GM19467 (cell line): Measurements from ENCODE around the gene ZNF384.
A peak's percentile ranks its signal among the peaks of the same experiment; 100 is the strongest.
"Not testable (repeated sequence)": the region's sequence is repeated elsewhere in the genome, so short reads cannot be mapped to it uniquely, and the experiment has no call there.

Experiments
- ATAC-seq: cut with Tn5 transposase; IDR thresholded peaks from one replicate; pipeline ENCODE4 v1.9.1; 2021; ENCODE audit warnings: mild to moderate bottlenecking, moderate library complexity; ENCODE audit not compliant: unreplicated experiment

Gene ZNF384

DNA sequence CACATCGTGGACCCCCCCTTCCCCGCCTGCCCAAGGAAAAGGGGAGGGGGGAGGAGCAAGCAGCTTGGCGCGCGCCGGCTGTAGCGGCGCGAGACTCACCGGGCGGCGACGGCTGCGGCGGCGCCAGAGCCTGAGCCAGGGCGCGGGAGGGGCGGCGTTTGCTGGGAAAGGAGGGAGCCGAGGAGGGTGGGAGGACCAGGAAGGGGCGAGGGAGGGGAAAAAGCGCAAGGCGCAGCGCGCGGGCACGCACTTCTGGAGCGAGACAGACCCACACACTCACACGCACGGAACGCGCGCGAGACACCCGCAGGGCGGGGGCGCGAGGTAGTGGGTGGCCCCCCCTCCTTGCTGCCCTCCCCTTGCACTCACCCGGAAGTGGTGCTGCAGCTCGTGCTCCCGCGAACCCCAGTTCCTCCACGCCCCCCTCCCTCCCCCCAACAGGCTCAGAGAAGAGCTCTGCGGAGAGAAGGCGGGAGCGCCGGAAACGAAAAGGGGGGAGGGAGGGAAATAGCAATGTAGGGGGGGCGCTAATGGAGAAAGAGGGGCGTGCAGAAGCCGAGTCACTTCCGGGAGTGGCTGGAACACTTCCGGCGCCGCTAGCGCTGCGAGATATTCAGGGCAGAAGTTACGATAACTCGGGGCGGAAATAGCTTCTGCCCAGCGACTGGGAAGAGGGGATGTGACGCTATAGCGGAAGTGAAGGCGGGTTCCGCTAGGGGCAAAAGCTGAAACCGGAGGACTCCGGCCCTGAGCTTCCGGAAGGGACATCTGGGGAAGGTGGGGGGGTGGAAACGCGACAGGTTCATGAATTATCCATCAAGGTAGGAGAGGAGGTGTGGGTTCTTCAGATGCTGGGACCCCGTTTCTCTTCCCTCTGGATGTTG, at the start of gene ZNF384:
TSS of gene ZNF384 (minus strand) at position 377 of the 884 bp plus-strand sequence. CDS start 9,855 bp downstream, outside the sequence.
- ATAC-seq = peak; percentile 85

DNA sequence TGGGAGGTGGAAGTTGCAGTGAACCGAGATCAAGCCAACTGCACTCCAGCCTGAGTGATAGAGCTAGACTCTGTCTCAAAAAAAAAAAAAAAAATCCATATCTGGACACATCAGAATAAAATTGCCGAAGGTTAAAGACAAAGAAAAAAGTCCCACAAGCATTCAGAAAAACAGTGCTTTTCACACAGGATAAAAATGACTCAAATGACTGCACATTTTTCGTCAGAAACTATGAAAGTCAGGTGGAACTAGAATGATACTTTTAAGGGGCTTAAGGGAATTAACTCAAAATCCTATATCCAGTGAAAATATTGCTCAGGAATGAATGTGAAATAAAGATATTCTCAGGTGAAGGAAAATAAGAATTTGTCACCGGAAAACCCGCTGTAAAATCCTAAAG, 47.6 kb upstream of the ZNF384 start:
- no peak for ATAC-seq

DNA sequence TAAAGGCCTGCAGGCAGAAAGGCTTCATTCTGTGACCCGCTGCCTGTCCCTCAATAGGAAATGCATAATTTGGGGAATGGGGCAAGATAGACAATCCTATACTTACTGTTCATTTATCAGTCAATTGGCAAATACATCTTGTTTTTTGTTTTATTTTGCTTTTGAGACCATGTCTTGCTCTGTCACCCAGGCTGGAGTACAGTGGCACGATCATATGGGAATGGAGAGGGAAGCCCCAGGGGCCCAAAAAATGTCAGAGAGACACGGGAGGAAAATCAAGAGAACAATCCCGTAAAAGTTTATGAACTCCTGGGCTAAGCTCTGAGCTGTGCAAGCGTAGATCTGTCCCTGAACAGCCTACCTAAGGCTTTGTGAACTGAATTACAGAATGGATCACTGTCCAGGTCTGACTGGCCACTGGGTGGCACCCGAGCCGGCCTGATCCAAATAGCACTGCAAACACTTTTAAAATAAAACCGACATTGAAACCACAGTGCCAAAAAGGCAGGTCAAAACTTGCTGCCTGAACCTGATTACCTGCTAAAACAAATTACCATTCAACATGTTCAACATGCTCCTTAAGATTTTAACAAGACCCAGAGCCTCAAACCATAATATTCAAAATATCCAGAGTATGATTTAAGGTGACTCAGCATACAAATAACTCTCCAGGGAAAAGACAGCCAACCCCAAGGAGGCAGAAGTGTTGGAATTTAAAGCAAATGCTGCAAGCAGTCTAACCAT, 46.4 kb upstream of the ZNF384 start:
- no peak for ATAC-seq

DNA sequence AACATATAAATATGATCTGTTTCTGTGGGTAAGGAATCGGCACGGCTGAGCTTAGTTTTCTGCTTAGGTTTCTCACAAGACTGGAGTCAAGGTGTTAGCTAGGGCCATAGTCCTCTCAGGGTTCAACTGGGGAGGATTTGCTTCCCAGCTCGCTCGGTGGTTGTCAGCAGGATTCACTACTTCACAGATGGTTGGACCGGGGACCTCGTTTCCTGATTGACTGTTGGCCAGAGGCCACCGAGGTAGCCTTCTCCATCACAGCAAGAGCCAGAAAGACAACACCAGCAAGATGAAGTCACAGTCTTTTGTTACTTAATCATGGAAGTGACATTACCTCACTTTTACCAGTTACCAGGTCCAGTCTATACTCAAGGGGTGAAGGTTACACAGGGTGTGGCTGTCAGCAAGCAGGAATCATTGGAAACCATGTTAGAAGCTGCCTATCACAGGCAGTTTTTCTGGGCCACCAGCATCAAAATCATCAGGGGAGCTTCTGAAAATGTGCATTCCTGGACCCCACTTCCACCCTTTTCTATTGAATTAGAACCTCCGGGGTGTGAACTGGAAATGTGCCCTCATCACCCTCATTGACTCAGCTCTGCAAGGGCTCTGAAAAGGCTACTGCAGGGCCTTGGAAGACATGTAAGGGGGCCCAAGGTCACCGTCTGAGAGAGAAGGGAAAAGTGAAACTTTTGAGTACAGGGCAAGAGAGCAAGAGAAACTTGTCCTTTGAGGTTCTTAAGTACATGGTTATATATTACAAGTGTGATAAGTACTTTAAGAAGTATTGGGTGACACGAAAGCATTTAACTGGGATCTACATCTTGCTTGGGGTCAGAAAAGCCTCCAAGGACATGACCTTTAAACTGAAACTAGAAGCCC, 45.6 kb upstream of the ZNF384 start:
- no peak for ATAC-seq

DNA sequence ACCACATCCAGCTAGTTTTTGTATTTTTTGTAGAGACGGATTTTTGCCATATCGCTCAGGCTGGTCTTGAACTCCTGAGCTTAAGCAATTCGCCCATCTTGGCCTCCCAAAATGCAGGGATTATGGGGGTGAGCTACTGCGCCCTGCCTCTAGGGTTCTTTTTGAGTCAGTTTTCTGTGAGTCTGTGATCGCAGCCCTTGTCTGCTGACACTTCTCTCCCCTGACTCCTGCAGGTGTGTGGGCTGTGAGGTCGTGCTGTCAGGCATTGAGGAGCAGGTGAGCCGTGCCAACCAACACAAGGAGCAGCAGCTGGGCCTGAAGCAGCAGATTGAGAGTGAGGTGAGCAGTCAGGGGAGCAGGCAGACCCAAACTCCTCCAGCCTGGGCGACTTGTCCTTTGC, 41.0 kb upstream of the ZNF384 start:
- ATAC-seq = no peak

DNA sequence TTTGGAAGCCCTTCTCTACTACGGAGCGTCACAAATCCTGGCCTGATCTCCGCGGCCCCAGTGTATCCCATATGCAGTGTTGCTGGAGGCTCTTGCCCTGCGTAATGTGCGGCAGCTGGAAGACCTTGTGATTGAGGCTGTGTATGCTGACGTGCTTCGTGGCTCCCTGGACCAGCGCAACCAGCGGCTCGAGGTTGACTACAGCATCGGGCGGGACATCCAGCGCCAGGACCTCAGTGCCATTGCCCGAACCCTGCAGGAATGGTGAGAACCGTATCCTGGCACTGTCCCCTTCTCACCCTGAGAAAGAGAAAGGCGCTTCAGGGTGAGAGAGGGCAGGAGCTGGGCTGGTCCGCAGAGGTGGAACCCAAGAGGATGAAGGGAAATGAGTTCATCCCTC, 40.0 kb upstream of the ZNF384 start:
- no peak for ATAC-seq

DNA sequence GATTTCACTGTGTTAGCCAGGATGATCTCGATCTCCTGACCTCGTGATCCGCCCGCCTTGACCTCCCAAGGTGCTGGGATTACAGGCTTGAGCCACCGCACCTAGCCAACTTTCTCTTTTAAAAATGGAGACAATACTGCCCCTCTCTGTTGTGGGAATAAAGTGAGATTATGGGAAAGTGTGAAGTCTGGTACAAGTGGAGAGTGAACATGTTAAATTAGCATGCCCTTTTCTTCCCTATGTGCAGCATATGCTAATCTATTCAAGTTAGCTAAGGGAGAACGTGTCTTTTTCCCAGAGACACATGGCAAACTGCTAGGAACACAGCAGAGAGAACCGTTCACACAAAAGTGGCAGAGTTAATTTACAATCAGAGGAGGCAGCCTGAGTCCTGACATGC, 36.2 kb upstream of the ZNF384 start:
- ATAC-seq = no peak

DNA sequence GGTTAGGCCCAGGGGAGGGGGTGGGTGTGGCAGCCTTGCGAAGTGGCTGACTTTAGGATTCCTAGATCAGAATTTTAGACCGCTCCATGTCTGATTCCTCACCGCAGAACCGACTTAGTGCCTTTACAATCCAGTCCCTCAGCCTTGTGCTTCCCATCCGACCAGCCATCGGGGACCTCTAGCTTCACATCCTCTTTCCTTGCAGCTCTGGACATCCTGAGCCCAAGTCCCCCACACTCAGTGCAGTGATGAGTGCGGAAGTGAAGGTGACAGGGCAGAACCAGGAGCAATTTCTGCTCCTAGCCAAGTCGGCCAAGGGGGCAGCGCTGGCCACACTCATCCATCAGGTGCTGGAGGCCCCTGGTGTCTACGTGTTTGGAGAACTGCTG, 35.2 kb upstream of the ZNF384 start:
- peak; percentile 9 for ATAC-seq

DNA sequence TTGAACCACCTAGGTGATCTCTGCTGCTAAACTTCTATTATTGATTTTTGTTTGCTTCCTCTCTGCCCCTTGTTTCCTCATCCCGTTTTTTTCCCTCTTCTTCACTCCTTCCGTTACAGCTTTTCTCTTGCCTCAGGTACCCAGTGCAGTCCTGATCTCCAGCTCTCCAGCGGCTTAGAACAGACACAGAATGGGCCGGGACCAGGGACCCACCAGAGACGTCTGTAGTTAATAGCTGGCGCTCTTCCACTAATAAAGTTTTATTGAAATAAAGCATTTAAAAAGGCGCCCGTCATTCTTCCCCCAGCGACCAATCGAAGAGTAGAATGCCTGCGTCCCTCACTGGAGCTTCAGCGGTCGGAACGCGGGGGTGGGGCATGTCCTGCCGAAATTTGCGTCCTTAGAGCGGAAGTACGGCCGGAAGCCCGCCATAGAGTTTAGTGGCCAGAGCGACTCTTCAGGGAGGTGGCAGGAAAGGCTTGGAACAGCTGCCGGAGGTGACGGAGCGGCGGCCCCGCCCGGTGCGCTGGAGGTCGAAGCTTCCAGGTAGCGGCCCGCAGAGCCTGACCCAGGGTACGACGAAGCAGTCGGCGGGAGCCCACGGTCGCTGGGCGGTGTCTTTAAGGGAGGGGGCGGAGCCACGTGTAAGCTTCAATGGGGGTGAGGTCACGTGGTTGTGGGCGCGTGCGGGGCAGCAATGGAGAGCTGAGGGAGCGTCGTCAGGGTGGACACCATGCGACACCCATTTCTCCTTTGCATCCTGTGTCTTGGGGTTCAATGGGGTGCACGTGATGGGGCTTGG, 34.6 kb upstream of the ZNF384 start, which contains the start of gene COPS7A:
TSS of gene COPS7A (plus strand) at position 440 of the 802 bp plus-strand sequence. CDS start 611 bp downstream, outside the sequence.
- peak; percentile 91 for ATAC-seq

DNA sequence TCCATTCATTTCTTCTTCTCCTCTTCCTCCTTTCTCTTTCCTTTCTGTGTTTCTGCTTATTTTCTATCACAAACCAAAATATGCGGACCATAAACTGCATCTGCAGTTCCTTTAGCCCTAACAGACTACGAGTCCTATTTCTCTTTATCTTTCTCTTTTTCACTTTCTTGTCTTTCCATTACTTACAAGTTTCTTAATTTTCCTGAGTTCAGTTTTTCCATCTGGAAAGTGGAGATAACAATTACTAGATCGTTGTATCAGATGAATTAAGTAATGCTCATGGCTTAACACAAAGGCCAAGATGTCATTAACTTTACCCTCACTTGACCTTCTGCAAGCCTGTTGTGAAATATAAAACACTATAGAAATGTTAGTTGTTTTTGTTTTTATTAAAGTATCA, 33.7 kb upstream of the ZNF384 start:
- no peak for ATAC-seq

DNA sequence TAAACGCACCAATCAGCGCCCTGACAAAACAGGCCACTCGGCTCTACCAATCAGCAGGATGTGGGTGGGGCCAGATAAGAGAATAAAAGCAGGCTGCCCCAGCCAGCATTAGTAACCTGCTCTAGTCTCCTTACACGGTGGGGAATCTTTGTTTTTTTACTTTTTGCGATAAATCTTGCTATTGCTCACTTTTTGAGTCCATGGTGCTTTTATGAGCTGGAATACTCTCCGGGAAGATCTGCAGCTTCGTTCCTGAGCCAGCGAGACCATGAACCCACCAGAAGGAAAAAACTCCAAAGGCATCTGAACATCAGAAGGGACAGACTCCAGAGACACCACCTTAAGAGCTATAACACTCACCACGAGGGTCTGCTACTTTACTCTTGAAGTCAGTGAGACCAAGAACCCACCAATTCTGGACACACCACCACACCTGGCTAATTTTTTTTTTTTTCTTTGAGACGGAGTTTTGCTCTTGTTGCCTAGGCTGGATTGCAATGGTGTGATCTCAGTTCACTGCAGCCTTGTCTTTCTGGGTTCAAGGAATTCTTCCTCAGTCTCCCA, 27.8 kb upstream of the ZNF384 start:
- no peak for ATAC-seq

DNA sequence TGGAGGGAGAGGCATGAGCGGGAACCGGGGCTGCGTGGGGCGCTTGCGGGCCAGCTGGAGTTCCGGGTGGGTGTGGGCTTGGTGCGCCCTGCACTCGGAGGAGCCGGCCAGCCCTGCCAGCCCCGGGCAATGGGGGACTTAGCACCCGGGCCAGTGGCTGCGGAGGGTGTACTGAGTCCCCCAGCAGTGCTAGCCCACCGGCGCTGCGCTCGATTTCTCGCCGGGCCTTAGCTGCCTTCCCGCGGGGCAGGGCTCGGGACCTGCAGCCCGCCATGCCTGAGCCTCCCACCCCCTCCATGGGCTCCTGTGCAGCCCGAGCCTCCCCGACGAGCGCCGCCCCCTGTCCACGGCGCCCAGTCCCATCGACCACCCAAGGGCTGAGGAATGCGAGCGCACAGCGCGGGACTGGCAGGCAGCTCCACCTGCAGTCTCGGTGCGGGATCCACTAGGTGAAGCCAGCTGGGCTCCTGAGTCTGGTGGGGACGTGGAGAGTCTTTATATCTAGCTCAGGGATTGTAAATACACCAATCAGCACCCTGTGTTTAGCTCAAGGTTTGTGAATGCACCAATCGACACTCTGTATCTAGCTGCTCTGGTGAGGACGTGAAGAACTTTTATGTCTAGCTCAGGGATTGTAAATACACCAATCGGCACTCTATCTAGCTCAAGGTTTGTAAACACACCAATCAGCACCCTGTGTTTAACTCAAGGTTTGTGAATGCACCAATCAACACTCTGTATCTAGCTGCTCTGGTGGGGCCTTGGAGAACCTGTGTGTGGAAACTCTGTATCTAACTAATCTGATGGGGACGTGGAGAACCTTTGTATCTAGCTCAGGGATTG, 27.1 kb upstream of the ZNF384 start:
- not testable (repeated sequence) for ATAC-seq

DNA sequence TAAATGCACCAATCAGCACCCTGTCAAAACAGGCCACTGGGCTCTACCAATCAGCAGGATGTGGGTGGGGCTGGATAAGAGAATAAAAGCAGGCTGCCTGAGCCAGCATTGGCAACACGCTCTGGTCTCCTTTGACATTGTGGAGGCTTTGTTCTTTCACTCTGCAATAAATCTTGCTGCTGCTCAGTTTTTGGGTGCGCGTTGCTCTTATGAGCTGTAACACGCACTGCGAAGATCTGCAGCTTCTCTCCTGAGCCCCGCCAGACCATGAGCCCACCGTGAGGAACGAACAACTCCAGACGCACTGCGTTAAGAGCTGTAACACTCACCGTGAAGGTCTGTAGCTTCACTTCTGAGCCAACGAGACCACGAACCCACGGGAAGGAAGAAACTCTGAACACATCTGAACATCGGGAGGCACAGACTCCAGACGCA, 19.8 kb upstream of the ZNF384 start:
- ATAC-seq = no peak

DNA sequence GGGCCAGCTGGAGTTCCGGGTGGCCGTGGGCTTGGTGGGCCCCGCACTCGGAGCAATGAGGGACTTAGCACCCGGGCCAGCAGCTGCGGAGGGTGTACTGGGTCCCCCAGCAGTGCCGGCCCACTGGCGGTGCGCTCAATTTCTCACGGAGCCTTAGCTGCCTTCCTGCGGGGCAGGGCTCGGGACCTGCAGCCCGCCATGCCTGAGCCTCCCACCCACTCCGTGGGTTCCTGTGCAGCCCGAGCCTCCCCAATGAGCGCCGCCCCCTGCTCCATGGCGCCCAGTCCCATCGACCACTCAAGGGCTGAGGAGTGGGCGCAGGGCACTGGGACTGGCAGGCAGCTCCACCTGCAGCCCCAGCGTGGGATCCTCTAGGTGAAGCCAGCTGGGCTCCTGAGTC, 19.2 kb upstream of the ZNF384 start:
- ATAC-seq = not testable (repeated sequence)

DNA sequence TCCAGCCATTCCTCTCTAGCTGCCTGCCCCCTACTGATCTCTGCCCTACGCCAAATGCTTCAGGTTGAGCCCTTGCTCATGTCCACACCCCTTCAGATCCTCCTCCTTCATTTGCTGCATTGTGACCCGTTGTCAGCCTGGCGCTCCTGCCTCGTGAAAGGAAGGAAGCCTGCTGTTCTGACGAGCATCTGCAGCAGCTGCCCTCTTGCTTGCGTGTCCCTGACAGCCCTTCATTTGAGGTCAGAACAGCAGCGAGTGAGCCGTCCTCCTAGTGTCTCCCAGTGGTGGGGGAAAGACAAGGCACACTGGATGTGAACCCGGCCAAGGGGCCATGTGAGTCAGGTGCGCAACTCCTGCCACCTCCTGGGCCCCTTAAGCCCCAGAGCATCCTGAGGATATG, 14.5 kb upstream of the ZNF384 start:
- ATAC-seq = no peak

DNA sequence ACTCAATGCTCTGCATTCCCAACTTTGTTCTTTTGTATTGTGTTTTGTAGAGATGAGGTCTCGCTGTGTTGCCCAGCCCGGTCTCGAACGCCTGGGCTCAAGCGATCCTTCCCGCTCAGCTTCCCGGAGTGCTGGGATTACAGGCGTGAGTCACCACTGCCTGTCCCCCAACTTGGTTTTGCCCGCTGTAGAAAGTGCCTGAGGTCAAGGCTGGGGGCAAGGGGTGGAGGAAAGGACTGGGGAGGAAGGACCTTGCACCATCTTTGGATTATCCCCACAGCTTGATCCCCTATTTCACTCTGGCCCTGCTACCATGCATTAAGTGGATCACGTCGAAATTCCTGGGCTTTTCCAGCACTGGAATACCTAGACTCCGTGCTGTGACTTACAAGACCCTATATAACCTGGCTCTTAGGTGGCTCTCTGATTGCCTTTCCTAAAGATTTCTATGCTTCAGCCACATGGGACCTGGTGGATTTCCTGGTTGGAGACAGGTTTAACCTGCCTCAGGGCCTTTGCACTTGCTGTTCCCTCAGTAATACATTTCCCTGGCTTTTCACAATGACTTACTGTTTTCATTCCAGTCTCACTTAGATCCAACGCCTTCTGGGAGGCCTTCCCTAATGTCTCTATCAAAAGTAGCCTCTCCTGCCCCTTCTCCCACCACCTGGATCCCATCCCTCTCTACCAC, 12.0 kb upstream of the ZNF384 start:
- ATAC-seq = no peak

DNA sequence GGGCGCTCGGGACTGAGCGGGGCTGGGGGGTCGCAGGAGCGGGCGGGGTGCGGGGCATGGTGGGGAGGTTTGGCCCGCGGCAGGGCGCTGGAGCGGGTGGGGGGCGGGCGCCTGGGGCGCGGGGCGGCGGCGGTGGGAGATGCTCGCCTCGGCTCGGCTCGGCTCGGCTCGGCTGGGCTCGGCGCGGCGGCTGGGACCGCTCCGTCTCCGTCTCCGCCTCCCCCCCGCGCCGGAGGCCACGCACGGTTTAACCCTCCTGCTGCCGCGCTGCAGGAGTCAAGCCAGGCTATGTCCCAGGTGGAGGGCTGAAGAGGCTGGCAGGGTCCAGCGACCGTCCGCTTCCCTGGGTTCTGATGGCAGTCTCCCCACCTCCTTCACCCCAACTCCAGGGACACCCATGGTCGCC, 11.5 kb upstream of the ZNF384 start, which contains the start of gene PIANP:
TSS of gene PIANP (minus strand) at position 170 of the 406 bp plus-strand sequence. CDS start 2,754 bp downstream, outside the sequence.
- no peak for ATAC-seq

DNA sequence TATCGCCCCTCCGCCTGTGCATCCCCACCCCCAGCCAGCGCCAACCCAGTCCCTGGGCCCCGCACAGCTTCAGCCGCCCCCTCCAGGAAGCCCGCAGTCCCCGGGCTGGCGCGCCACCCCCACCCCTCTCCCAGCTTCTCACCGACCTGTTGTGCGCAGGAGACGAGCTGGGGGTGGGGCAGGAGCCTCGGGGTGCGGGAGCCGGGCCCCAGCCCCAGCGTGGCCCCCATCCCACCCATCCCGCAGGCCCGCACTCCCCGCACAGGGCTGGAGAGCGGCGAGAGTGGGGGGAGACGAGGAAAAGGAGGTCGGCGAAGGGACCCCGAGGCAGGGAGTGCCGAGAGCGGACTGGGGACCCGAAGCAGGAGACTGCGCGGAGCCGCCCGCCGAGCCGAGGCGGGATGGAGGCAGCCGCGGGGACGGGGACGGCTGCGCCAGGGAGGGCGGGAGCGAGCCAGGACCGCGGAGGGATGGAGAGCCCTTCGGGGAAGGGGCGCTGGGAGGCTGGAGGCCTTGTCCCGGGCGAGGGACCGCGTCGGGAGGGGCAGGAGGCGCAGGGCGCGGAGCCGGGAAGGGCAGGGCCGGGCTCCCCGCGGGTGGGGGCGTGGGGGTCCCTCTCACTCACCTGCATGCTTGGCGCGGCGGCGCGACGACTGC, 10.9 kb upstream of the ZNF384 start:
- no peak for ATAC-seq
